ENCODE results near the gene KLF12.

The KLF12 gene

DNA sequence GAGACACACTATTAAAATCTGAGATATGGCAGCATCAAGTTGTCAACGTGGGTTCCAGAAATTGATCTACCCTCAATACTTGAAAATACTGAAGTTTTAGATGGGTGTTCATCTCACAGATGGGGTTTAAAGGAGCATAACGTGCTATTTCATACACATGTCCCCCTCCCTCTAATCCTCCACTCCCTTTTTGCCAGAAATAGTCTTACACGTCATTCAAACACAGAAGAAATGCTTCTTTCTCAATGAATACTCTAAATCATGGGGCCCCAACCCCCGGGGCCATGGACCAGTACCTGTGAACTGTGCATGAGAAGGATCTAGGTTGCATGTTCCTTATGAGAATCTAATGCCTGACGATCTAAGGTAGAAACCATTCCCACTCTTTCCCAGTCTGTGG, 19.6 kb downstream of the KLF12 start:
- H3K4me1 ChIP-seq (ENCODE audit: control insufficient read depth in 1 of 2, insufficient read depth in 2 of 2, low read length in 2 of 2), result no peaks in the 10 kb centered on the region
- no CpG with 5 or more reads among the region's 5 CpGs for WGBS (ENCODE audit: extremely low coverage, insufficient coverage, insufficient read length)
- H4K8ac ChIP-seq (ENCODE audit: low read depth, low read length), result no peak overlapping the region

DNA sequence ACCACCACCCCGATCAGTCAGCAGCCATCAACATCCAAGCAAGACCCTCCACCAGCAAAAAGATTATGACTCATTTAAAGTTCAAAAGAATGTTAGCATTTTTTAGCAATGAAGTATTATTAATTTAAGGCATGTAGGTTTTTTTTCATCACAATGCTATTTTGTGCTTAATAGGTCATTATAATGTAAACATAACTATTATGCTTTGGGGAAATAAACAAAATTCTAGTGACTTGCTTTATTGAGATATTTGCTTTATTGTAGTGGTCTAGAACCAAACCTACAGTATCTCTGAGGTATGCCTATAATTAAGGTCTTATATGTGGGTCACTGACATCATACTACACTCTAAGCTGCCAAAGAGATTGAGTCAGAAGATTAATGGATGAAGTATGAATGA, 20.0 kb downstream of the KLF12 start:
- no peak overlapping the region for H3K14ac ChIP-seq (ENCODE audit: low read length)
- H2BK12ac ChIP-seq (ENCODE audit: low read length), result no peak overlapping the region
- H3K9ac ChIP-seq (ENCODE audit: low read length), result no peak overlapping the region
- WGBS (ENCODE audit: extremely low coverage, insufficient coverage, insufficient read length), result no CpG with 5 or more reads among the region's 1 CpG
- no peak overlapping the region for H3K4ac ChIP-seq (ENCODE audit: low read depth, low read length)
- no peak overlapping the region for H4K12ac ChIP-seq (ENCODE audit: low read depth, low read length)
- H3K18ac ChIP-seq (ENCODE audit: low read length), result no peak overlapping the region
- H3K27ac ChIP-seq (ENCODE audit: low read depth, low read length), result no peak overlapping the region
- no peaks in the 10 kb centered on the region for H3K27me3 ChIP-seq (ENCODE audit: insufficient read depth, low read length)
- no peak overlapping the region for H2BK5ac ChIP-seq (ENCODE audit: low read depth, low read length, poor library complexity)
- no peak overlapping the region for H3K4me3 ChIP-seq (ENCODE audit: low read depth, low read length)
- no peak overlapping the region for H3K4me2 ChIP-seq (ENCODE audit: low read length)
- H2BK120ac ChIP-seq (ENCODE audit: insufficient read depth, low read length, poor library complexity), result no peak overlapping the region
- H2AK5ac ChIP-seq (ENCODE audit: low read length), result no peak overlapping the region
- DNase-seq, result no peak
- H3K23ac ChIP-seq (ENCODE audit: low read length), result no peak overlapping the region
- H3K79me2 ChIP-seq (ENCODE audit: control insufficient read depth, insufficient read depth, low read length, poor library complexity), result no peaks in the 10 kb centered on the region
- no peaks in the 10 kb centered on the region for H3K36me3 ChIP-seq (ENCODE audit: control insufficient read depth in 1 of 2, insufficient read depth in 2 of 2, low read length in 2 of 2)
- no peak overlapping the region for H4K8ac ChIP-seq (ENCODE audit: low read depth, low read length)
- no peaks in the 10 kb centered on the region for H3K79me1 ChIP-seq (ENCODE audit: low read length)
- no peaks in the 10 kb centered on the region for H3K4me1 ChIP-seq (ENCODE audit: control insufficient read depth in 1 of 2, insufficient read depth in 2 of 2, low read length in 2 of 2)
- H2AFZ ChIP-seq (ENCODE audit: insufficient read depth, low read length, poor library complexity), result no peak overlapping the region
- H3K9me3 ChIP-seq (ENCODE audit: insufficient read depth, low read depth, low read length), result peaks cover 3% of the 10 kb centered on the region
- no peak overlapping the region for H4K91ac ChIP-seq (ENCODE audit: low read depth, low read length)

More for the DNA sequence above, 19.6 kb downstream of the KLF12 start:
- Histone ChIP-seq H3K4me2 (ENCODE audit: low read length) (no peak overlapping the region), H3K27ac (ENCODE audit: low read depth, low read length) (no peak overlapping the region), H2BK5ac (ENCODE audit: low read depth, low read length, poor library complexity) (no peak overlapping the region), H4K12ac (ENCODE audit: low read depth, low read length) (no peak overlapping the region), H2AFZ (ENCODE audit: insufficient read depth, low read length, poor library complexity) (no peak overlapping the region), H3K9me3 (ENCODE audit: insufficient read depth, low read depth, low read length) (peaks cover 3% of the 10 kb centered on the region), H2BK120ac (ENCODE audit: insufficient read depth, low read length, poor library complexity) (no peak overlapping the region), H3K27me3 (ENCODE audit: insufficient read depth, low read length) (no peaks in the 10 kb centered on the region), H2BK12ac (ENCODE audit: low read length) (no peak overlapping the region), H3K18ac (ENCODE audit: low read length) (no peak overlapping the region), H3K23ac (ENCODE audit: low read length) (no peak overlapping the region), H3K79me2 (ENCODE audit: control insufficient read depth, insufficient read depth, low read length, poor library complexity) (no peaks in the 10 kb centered on the region), H3K14ac (ENCODE audit: low read length) (no peak overlapping the region), H3K36me3 (ENCODE audit: control insufficient read depth in 1 of 2, insufficient read depth in 2 of 2, low read length in 2 of 2) (no peaks in the 10 kb centered on the region), H4K91ac (ENCODE audit: low read depth, low read length) (no peak overlapping the region), H3K79me1 (ENCODE audit: low read length) (no peaks in the 10 kb centered on the region), H3K4me3 (ENCODE audit: low read depth, low read length) (no peak overlapping the region), H3K9ac (ENCODE audit: low read length) (no peak overlapping the region), H2AK5ac (ENCODE audit: low read length) (no peak overlapping the region), H3K4ac (ENCODE audit: low read depth, low read length) (no peak overlapping the region)
- no peak for DNase-seq

DNA sequence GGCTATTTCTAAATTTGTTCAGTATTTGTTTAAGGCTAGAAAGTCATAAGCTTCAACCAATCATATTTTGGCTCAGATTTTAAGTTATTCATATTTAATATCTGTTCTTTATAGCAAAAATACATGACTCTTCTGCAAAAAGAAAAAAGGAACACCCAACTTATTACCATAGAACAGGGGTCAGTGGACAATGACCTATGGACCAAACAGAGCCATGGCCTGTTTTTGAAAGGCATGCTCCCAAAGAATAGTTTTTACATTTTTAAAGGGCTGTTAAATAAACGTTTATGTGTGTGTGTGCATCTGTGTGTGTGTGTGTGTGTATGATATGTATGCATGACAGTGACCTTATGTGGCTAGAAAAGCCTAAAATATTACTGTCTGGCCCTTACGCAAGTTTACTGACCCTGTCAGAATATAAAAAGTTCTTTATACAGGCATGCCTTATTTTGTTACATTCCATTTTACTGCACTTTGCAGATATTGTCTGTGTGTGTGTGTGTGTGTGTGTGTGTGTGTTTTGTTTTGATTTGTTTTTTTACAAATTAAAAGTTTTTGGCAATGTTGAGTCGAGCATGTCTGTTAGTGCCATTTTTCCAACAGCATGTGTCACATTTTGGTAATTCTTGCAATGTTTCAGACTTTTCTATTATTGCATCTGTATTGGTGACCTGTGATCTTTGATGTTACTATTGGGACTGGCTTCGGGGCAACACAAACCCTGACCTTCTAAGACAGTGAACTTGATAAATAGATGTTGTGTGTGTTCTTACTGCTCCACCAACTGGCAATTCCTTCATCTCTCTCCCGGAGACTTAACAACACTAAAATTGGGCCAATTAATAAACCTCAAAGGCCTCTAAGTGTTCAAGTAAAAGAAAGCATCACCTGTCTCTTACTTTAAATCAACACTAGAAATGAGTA, 22.0 kb downstream of the KLF12 start:
- no CpG with 5 or more reads among the region's 5 CpGs for WGBS (ENCODE audit: extremely low coverage, insufficient coverage, insufficient read length)
- Histone ChIP-seq H4K12ac (ENCODE audit: low read depth, low read length) (no peak overlapping the region), H4K8ac (ENCODE audit: low read depth, low read length) (no peak overlapping the region), H3K27ac (ENCODE audit: low read depth, low read length) (no peak overlapping the region), H2AFZ (ENCODE audit: insufficient read depth, low read length, poor library complexity) (no peak overlapping the region), H3K4ac (ENCODE audit: low read depth, low read length) (no peak overlapping the region), H2BK12ac (ENCODE audit: low read length) (no peak overlapping the region), H3K79me2 (ENCODE audit: control insufficient read depth, insufficient read depth, low read length, poor library complexity) (no peaks in the 10 kb centered on the region), H4K91ac (ENCODE audit: low read depth, low read length) (no peak overlapping the region), H2BK120ac (ENCODE audit: insufficient read depth, low read length, poor library complexity) (no peak overlapping the region), H2BK5ac (ENCODE audit: low read depth, low read length, poor library complexity) (no peak overlapping the region), H3K27me3 (ENCODE audit: insufficient read depth, low read length) (no peaks in the 10 kb centered on the region), H3K23ac (ENCODE audit: low read length) (no peak overlapping the region), H3K4me3 (ENCODE audit: low read depth, low read length) (no peak overlapping the region), H3K36me3 (ENCODE audit: control insufficient read depth in 1 of 2, insufficient read depth in 2 of 2, low read length in 2 of 2) (no peaks in the 10 kb centered on the region), H3K79me1 (ENCODE audit: low read length) (no peaks in the 10 kb centered on the region), H3K4me2 (ENCODE audit: low read length) (no peak overlapping the region), H3K14ac (ENCODE audit: low read length) (no peak overlapping the region), H3K18ac (ENCODE audit: low read length) (no peak overlapping the region), H3K9me3 (ENCODE audit: insufficient read depth, low read depth, low read length) (no peaks in the 10 kb centered on the region), H3K4me1 (ENCODE audit: control insufficient read depth in 1 of 2, insufficient read depth in 2 of 2, low read length in 2 of 2) (no peaks in the 10 kb centered on the region), H2AK5ac (ENCODE audit: low read length) (no peak overlapping the region), H3K9ac (ENCODE audit: low read length) (no peak overlapping the region)
- no peak for DNase-seq

DNA sequence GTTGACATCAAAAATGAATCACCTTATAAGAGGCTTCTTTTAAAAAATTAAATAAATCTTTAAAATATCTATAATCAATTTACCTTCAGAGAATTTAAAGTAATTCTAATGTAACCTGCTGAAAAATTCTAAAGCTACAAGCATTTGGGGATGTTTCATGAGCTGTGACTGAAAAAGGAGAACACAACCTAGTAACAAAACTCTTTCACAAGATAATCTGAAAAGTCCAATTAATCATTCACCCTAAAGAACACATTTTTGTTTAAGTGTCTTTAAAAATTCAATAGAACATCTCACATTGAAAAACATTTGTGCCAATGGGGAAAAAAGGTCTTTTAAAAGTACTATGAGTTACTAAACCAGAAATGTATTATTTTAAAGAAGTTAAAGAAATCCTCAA, 22.8 kb downstream of the KLF12 start:
- Histone ChIP-seq H2BK5ac (ENCODE audit: low read depth, low read length, poor library complexity) (no peak overlapping the region), H3K4ac (ENCODE audit: low read depth, low read length) (no peak overlapping the region)

More for the DNA sequence above, 22.8 kb downstream of the KLF12 start:
- H3K79me2 ChIP-seq (ENCODE audit: control insufficient read depth, insufficient read depth, low read length, poor library complexity), result no peaks in the 10 kb centered on the region
- H2BK120ac ChIP-seq (ENCODE audit: insufficient read depth, low read length, poor library complexity), result no peak overlapping the region
- H3K23ac ChIP-seq (ENCODE audit: low read length), result no peak overlapping the region
- H3K4me3 ChIP-seq (ENCODE audit: low read depth, low read length), result no peak overlapping the region
- no peak overlapping the region for H4K12ac ChIP-seq (ENCODE audit: low read depth, low read length)
- H2AFZ ChIP-seq (ENCODE audit: insufficient read depth, low read length, poor library complexity), result no peak overlapping the region
- no peaks in the 10 kb centered on the region for H3K36me3 ChIP-seq (ENCODE audit: control insufficient read depth in 1 of 2, insufficient read depth in 2 of 2, low read length in 2 of 2)
- no peak overlapping the region for H3K9ac ChIP-seq (ENCODE audit: low read length)
- H3K4me1 ChIP-seq (ENCODE audit: control insufficient read depth in 1 of 2, insufficient read depth in 2 of 2, low read length in 2 of 2), result no peaks in the 10 kb centered on the region
- no peak overlapping the region for H4K8ac ChIP-seq (ENCODE audit: low read depth, low read length)
- H3K14ac ChIP-seq (ENCODE audit: low read length), result no peak overlapping the region
- DNase-seq, result no peak
- H3K27ac ChIP-seq (ENCODE audit: low read depth, low read length), result no peak overlapping the region
- no peak overlapping the region for H2BK12ac ChIP-seq (ENCODE audit: low read length)
- H3K18ac ChIP-seq (ENCODE audit: low read length), result no peak overlapping the region
- H4K91ac ChIP-seq (ENCODE audit: low read depth, low read length), result no peak overlapping the region
- H3K4me2 ChIP-seq (ENCODE audit: low read length), result no peak overlapping the region
- no peak overlapping the region for H2AK5ac ChIP-seq (ENCODE audit: low read length)
- H3K27me3 ChIP-seq (ENCODE audit: insufficient read depth, low read length), result no peaks in the 10 kb centered on the region
- no peaks in the 10 kb centered on the region for H3K79me1 ChIP-seq (ENCODE audit: low read length)
- no peaks in the 10 kb centered on the region for H3K9me3 ChIP-seq (ENCODE audit: insufficient read depth, low read depth, low read length)

All from trophoblast cell (in vitro differentiated cells and primary cell).